Measurements from ENCODE around the gene ZAP70.

GRCh38 chr2:97706708-97707345 lies 6.5 kb upstream of the ZAP70 start:
- no peak for TF ChIP-seq EZH2 (IDR thresholded peaks at IDR 0.05; ENCODE audit: borderline replicate concordance, low read depth, low read length, severe bottlenecking)
- TF ChIP-seq CTCF (IDR thresholded peaks at IDR 0.05; ENCODE audit: extremely low read depth in 1 of 2, insufficient read depth in 1 of 2, low read depth in 1 of 2, low read length in 2 of 2), result no peak
- TF ChIP-seq POLR2AphosphoS5 (IDR thresholded peaks at IDR 0.05; ENCODE audit: insufficient read depth, low read depth, low read length), result no peak
- TF ChIP-seq, protein P1, sequence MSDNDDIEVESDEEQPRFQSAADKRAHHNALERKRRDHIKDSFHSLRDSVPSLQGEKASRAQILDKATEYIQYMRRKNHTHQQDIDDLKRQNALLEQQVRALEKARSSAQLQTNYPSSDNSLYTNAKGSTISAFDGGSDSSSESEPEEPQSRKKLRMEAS (IDR thresholded peaks at IDR 0.05; ENCODE audit: insufficient read depth, insufficient read length), result no peak
- TF ChIP-seq MYC (IDR thresholded peaks at IDR 0.05; ENCODE audit: low read depth, low read length), result no peak
- no peak for TF ChIP-seq POLR2A (IDR thresholded peaks at IDR 0.05; ENCODE audit: low read depth, low read length)
- TF ChIP-seq GATA2 (IDR thresholded peaks at IDR 0.05; ENCODE audit: insufficient read depth, insufficient read length, low read depth, low read length), result no peak
- no peak for TF ChIP-seq FOS (IDR thresholded peaks at IDR 0.05; ENCODE audit: borderline replicate concordance, insufficient read depth, low read length)
